Hematopoietic multipotent progenitor cell treated with erythropoietin and hydrocortisone succinate and interleukin-3 and kit ligand, for 4 days (in vitro differentiated cells): ENCODE results near the gene OTOP2.
"Not testable (repeated sequence)": the region's sequence is repeated elsewhere in the genome, so short reads cannot be mapped to it uniquely, and the experiment has no call there.

ENCODE experiments used
- DNase-seq: peaks from one replicate; pipeline ENCODE4 v3.0.0-alpha.2; 2015

The OTOP2 gene

GRCh38 chr17:74953134-74953687 lies 29.1 kb downstream of the OTOP2 start:
- no peak for DNase-seq

- no peak for DNase-seq
Observed at GRCh38 chr17:74954115-74954514, 30.0 kb downstream of the OTOP2 start.

GRCh38 chr17:74954665-74955421 lies 30.8 kb downstream of the OTOP2 start:
- DNase-seq, result peak; percentile 77

- no peak for DNase-seq
Observed at GRCh38 chr17:74956093-74956492, 32.0 kb downstream of the OTOP2 start.

- DNase-seq, result peak; percentile 84
Observed at GRCh38 chr17:74957935-74958740, 34.1 kb downstream of the OTOP2 start.

- DNase-seq, result no peak
Observed at GRCh38 chr17:74959826-74960515, 35.9 kb downstream of the OTOP2 start.

GRCh38 chr17:74960570-74961342 lies 36.7 kb downstream of the OTOP2 start:
- DNase-seq, result peak; percentile 81

GRCh38 chr17:74961657-74962350 lies 37.7 kb downstream of the OTOP2 start:
- DNase-seq, result peak; percentile 93

GRCh38 chr17:74962622-74963394 lies 38.7 kb downstream of the OTOP2 start:
- DNase-seq, result no peak

- peak; percentile 33 for DNase-seq
Observed at GRCh38 chr17:74963656-74964055, 39.6 kb downstream of the OTOP2 start.

- no peak for DNase-seq
Observed at GRCh38 chr17:74964246-74964761, 40.2 kb downstream of the OTOP2 start.

GRCh38 chr17:74964988-74965622 lies 41.0 kb downstream of the OTOP2 start:
- DNase-seq, result no peak

GRCh38 chr17:74968361-74968780 lies 44.3 kb downstream of the OTOP2 start:
- DNase-seq, result no peak

- not testable (repeated sequence) for DNase-seq
Observed at GRCh38 chr17:74969501-74969900, 45.4 kb downstream of the OTOP2 start.

GRCh38 chr17:74970395-74970794 lies 46.3 kb downstream of the OTOP2 start:
- no peak for DNase-seq

GRCh38 chr17:74971069-74971841 lies 47.2 kb downstream of the OTOP2 start:
- DNase-seq, result no peak

- DNase-seq, result no peak
Observed at GRCh38 chr17:74971842-74972106, 47.7 kb downstream of the OTOP2 start.

GRCh38 chr17:74972107-74972972 lies 48.3 kb downstream of the OTOP2 start, which contains the start of gene HID1:
TSS of gene HID1 (minus strand) at chr17:74972759. CDS start at chr17:74972656, 103 bp downstream.
- DNase-seq, result peak; percentile 68

- DNase-seq, result no peak
Observed at GRCh38 chr17:74972973-74973328, 48.9 kb downstream of the OTOP2 start.
